ENCODE data around the gene PRKAR1B.
"Not testable (repeated sequence)": the region's sequence is repeated elsewhere in the genome, so short reads cannot be mapped to it uniquely, and the experiment has no call there.

Gene PRKAR1B

GRCh38 chr7:621572-622285, 105.4 kb downstream of the PRKAR1B start:
- Mint-ChIP-seq H3K36me3 (ENCODE audit: insufficient read depth) (peaks cover 17% of the 10 kb centered on the region), H3K9me3 (peaks cover 13 to 27% of the 10 kb centered on the region in 2 donors), H3K27me3 (no peaks in the 10 kb centered on the region), H3K4me3 (no peak overlapping the region), H3K27ac (no peak overlapping the region), H3K4me1 (ENCODE audit: low read depth in 2 of 2) (peaks cover 25 to 32% of the 10 kb centered on the region in 2 donors)
- DNase-seq (no peak), ATAC-seq (replicated peaks) (no peak)

- peaks cover 12 to 27% of the 10 kb centered on the region in 2 donors for H3K9me3 Mint-ChIP-seq
- H3K27me3 Mint-ChIP-seq, result no peaks in the 10 kb centered on the region
- ATAC-seq (replicated peaks) (no peak), DNase-seq (no peak)
- peak overlapping the region; percentile 94 to 96 for H3K27ac Mint-ChIP-seq
- peaks cover 20% of the 10 kb centered on the region for H3K36me3 Mint-ChIP-seq (ENCODE audit: insufficient read depth)
- peaks cover 31 to 36% of the 10 kb centered on the region in 2 donors for H3K4me1 Mint-ChIP-seq (ENCODE audit: low read depth in 2 of 2)
- H3K4me3 Mint-ChIP-seq, result peak overlapping the region in 1 of 2 donors; percentile 57
Observed at GRCh38 chr7:620885-621284, 106.2 kb downstream of the PRKAR1B start.

GRCh38 chr7:620056-620455, 107.0 kb downstream of the PRKAR1B start:
- Mint-ChIP-seq H3K9me3 (peaks cover 10 to 26% of the 10 kb centered on the region in 2 donors), H3K4me1 (ENCODE audit: low read depth in 2 of 2) (peaks cover 33 to 42% of the 10 kb centered on the region in 2 donors), H3K36me3 (ENCODE audit: insufficient read depth) (peaks cover 23% of the 10 kb centered on the region), H3K4me3 (peak overlapping the region; percentile 57 to 72), H3K27ac (peak overlapping the region; percentile 94 to 96), H3K27me3 (no peaks in the 10 kb centered on the region)
- ATAC-seq (replicated peaks) (no peak), DNase-seq (no peak)

GRCh38 chr7:619368-619840, 107.7 kb downstream of the PRKAR1B start:
- peak overlapping the region; percentile 94 to 96 for H3K27ac Mint-ChIP-seq
- ATAC-seq (replicated peaks), result no peak
- no peak for DNase-seq
- peak overlapping the region; percentile 72 to 83 for H3K4me3 Mint-ChIP-seq
- H3K27me3 Mint-ChIP-seq, result no peaks in the 10 kb centered on the region
- H3K9me3 Mint-ChIP-seq, result peaks cover 8 to 19% of the 10 kb centered on the region in 2 donors
- peaks cover 36 to 42% of the 10 kb centered on the region in 2 donors for H3K4me1 Mint-ChIP-seq (ENCODE audit: low read depth in 2 of 2)
- peaks cover 26% of the 10 kb centered on the region for H3K36me3 Mint-ChIP-seq (ENCODE audit: insufficient read depth)

- Mint-ChIP-seq H3K9me3 (peaks cover 8 to 17% of the 10 kb centered on the region in 2 donors), H3K4me3 (peak overlapping the region; percentile 72 to 83), H3K27ac (peak overlapping the region; percentile 94 to 96), H3K36me3 (ENCODE audit: insufficient read depth) (peaks cover 26% of the 10 kb centered on the region), H3K27me3 (no peaks in the 10 kb centered on the region), H3K4me1 (ENCODE audit: low read depth in 2 of 2) (peaks cover 38 to 42% of the 10 kb centered on the region in 2 donors)
- ATAC-seq (replicated peaks) (peak; percentile 92), DNase-seq (peak; percentile 61 to 66 (median 65))
Observed at GRCh38 chr7:618539-619367, 108.3 kb downstream of the PRKAR1B start.

GRCh38 chr7:617614-618538, 109.2 kb downstream of the PRKAR1B start:
- peak overlapping the region; percentile 72 to 83 for H3K4me3 Mint-ChIP-seq
- no peaks in the 10 kb centered on the region for H3K27me3 Mint-ChIP-seq
- peaks cover 26% of the 10 kb centered on the region for H3K36me3 Mint-ChIP-seq (ENCODE audit: insufficient read depth)
- peak overlapping the region; percentile 94 to 96 for H3K27ac Mint-ChIP-seq
- DNase-seq (peak in 1 of 3 experiments; percentile 21), ATAC-seq (replicated peaks) (peak; percentile 31)
- peaks cover 38 to 42% of the 10 kb centered on the region in 2 donors for H3K4me1 Mint-ChIP-seq (ENCODE audit: low read depth in 2 of 2)
- peaks cover 8 to 17% of the 10 kb centered on the region in 2 donors for H3K9me3 Mint-ChIP-seq

- ATAC-seq (replicated peaks), result no peak
- DNase-seq, result no peak
- no peak overlapping the region for H3K4me3 Mint-ChIP-seq
- no peak overlapping the region for H3K27ac Mint-ChIP-seq
- H3K4me1 Mint-ChIP-seq (ENCODE audit: low read depth in 2 of 2), result peaks cover 38 to 49% of the 10 kb centered on the region in 2 donors
- H3K9me3 Mint-ChIP-seq, result peaks cover 2 to 8% of the 10 kb centered on the region in 2 donors
- H3K27me3 Mint-ChIP-seq, result no peaks in the 10 kb centered on the region
- peaks cover 20% of the 10 kb centered on the region for H3K36me3 Mint-ChIP-seq (ENCODE audit: insufficient read depth)
Observed at GRCh38 chr7:613442-614140, 113.5 kb downstream of the PRKAR1B start.

- Mint-ChIP-seq H3K27ac (peak overlapping the region; percentile 14 to 27), H3K36me3 (ENCODE audit: insufficient read depth) (peaks cover 24% of the 10 kb centered on the region), H3K4me1 (ENCODE audit: low read depth in 2 of 2) (peaks cover 25 to 45% of the 10 kb centered on the region in 2 donors)
- H3K4me3 Mint-ChIP-seq; DNase-seq; ATAC-seq (replicated peaks); H3K27me3 Mint-ChIP-seq; H3K9me3 Mint-ChIP-seq: not testable (repeated sequence)
Observed at GRCh38 chr7:611837-612236, 115.2 kb downstream of the PRKAR1B start.

GRCh38 chr7:611281-611810, 115.7 kb downstream of the PRKAR1B start:
- H3K4me1 Mint-ChIP-seq (ENCODE audit: low read depth in 2 of 2), result peaks cover 22 to 40% of the 10 kb centered on the region in 2 donors
- DNase-seq (no peak), ATAC-seq (replicated peaks) (no peak)
- peaks cover 26% of the 10 kb centered on the region for H3K36me3 Mint-ChIP-seq (ENCODE audit: insufficient read depth)
- no peaks in the 10 kb centered on the region for H3K27me3 Mint-ChIP-seq
- H3K9me3 Mint-ChIP-seq, result peaks cover 0 to 8% of the 10 kb centered on the region in 2 donors
- H3K4me3 Mint-ChIP-seq, result no peak overlapping the region
- H3K27ac Mint-ChIP-seq, result peak overlapping the region; percentile 93 to 95

GRCh38 chr7:610531-611280, 116.4 kb downstream of the PRKAR1B start:
- DNase-seq, result no peak
- Mint-ChIP-seq H3K4me3 (peak overlapping the region; percentile 57 to 74), H3K4me1 (ENCODE audit: low read depth in 2 of 2) (peaks cover 19 to 37% of the 10 kb centered on the region in 2 donors), H3K9me3 (peaks cover 0 to 8% of the 10 kb centered on the region in 2 donors), H3K27me3 (no peaks in the 10 kb centered on the region), H3K36me3 (ENCODE audit: insufficient read depth) (peaks cover 21% of the 10 kb centered on the region), H3K27ac (peak overlapping the region; percentile 93 to 95)
- peak; percentile 72 for ATAC-seq (replicated peaks)

GRCh38 chr7:610141-610530, 116.9 kb downstream of the PRKAR1B start:
- DNase-seq (no peak), ATAC-seq (replicated peaks) (no peak)
- H3K27me3 Mint-ChIP-seq, result no peaks in the 10 kb centered on the region
- peaks cover 24% of the 10 kb centered on the region for H3K36me3 Mint-ChIP-seq (ENCODE audit: insufficient read depth)
- peak overlapping the region; percentile 57 to 74 for H3K4me3 Mint-ChIP-seq
- peak overlapping the region; percentile 93 to 95 for H3K27ac Mint-ChIP-seq
- peaks cover 16 to 38% of the 10 kb centered on the region in 2 donors for H3K4me1 Mint-ChIP-seq (ENCODE audit: low read depth in 2 of 2)
- peaks cover 0 to 8% of the 10 kb centered on the region in 2 donors for H3K9me3 Mint-ChIP-seq

All from effector memory CD8-positive, alpha-beta T cell (primary cell).